HepG2 (cell line): Measurements from ENCODE around the gene NOB1. TPM values are rescaled to one million over a fixed set of nuclear protein-coding genes. Genes with fewer than 3 reads are reported as not detected.
A peak's percentile ranks its signal among the peaks of the same experiment; 100 is the strongest.

Experiments used
- AKNA ChIP-seq: sonication (generic); formaldehyde crosslinking; IDR thresholded peaks from 2 replicates; pipeline ENCODE4 v1.4.0; 2020; ENCODE audit warnings: missing genetic modification reagents, borderline replicate concordance
- ARID2 ChIP-seq: sonication (generic); formaldehyde crosslinking; IDR thresholded peaks from 2 replicates; pipeline ENCODE4 v1.8.1; 2022; ENCODE audit warnings: mild to moderate bottlenecking, missing genetic modification reagents, borderline replicate concordance
- DR1 ChIP-seq: sonication (generic); formaldehyde crosslinking; IDR thresholded peaks from 2 replicates; pipeline ENCODE4 v1.8.0; 2021; ENCODE audit warnings: mild to moderate bottlenecking, missing genetic modification reagents, inconsistent platforms
- GZF1 ChIP-seq: sonication (generic); formaldehyde crosslinking; IDR thresholded peaks from 2 replicates; pipeline ENCODE4 v1.5.1; 2020; ENCODE audit warnings: mild to moderate bottlenecking, missing genetic modification reagents
- HOXD1 ChIP-seq: sonication (generic); formaldehyde crosslinking; IDR thresholded peaks from 2 replicates; pipeline ENCODE4 v1.5.0; 2020; ENCODE audit warnings: missing genetic modification reagents
- NCOA1 ChIP-seq: sonication (generic); formaldehyde crosslinking; IDR thresholded peaks from 2 replicates; pipeline ENCODE4 v1.9.0; 2021; ENCODE audit warnings: missing genetic modification reagents
- REXO4 ChIP-seq: sonication (generic); formaldehyde crosslinking; IDR thresholded peaks from 2 replicates; pipeline ENCODE4 v1.8.0; 2022; ENCODE audit warnings: missing genetic modification reagents, mild to moderate bottlenecking, borderline replicate concordance
- RXRA ChIP-seq: sonication (generic); formaldehyde crosslinking; IDR thresholded peaks from 2 replicates; pipeline ENCODE4 v1.5.1; 2020; ENCODE audit warnings: missing genetic modification reagents
- TBL1XR1 ChIP-seq: fragments of 150-350 bp; IDR thresholded peaks from 2 replicates; pipeline ENCODE4 v1.6.1; 2014; ENCODE audit warnings: borderline replicate concordance, low read length; ENCODE audit not compliant: partially characterized antibody
- WIZ ChIP-seq: sonication (generic); formaldehyde crosslinking; IDR thresholded peaks from 2 replicates; pipeline ENCODE4 v1.5.1; 2020; ENCODE audit warnings: mild to moderate bottlenecking, missing genetic modification reagents
- ZZZ3 ChIP-seq: sonication (generic); formaldehyde crosslinking; IDR thresholded peaks from 2 replicates; pipeline ENCODE4 v1.4.0; 2020; ENCODE audit warnings: missing genetic modification reagents, mild to moderate bottlenecking, borderline replicate concordance
- polyA plus RNA-seq, 8 experiments: library from polyadenylated mRNA; depleted of rRNA in 3 of 8; stranded (reverse) in 7 of 8; unstranded in 1 of 8; fragments of >200 nt; fragmentation: Illumina TruSeq in 4 of 8; extraction: Trizol in 4 of 8; gene quantifications; 2 replicates each; pipeline versions ENCODE4 v1.2.1 to v1.2.3, GENCODE V29; 2011 to 2016; ENCODE audit warnings: low read depth in 4 of 8, missing spikeins in 1 of 8, mixed read lengths in 1 of 8; ENCODE audit not compliant: insufficient read depth in 1 of 8
- total RNA-seq, 5 experiments: library from RNA; depleted of rRNA; stranded (reverse); fragments of >200 nt; fragmentation: Illumina TruSeq; extraction: Trizol; gene quantifications; 2 replicates each; pipeline ENCODE4 v1.2.3, GENCODE V29; 2016; ENCODE audit warnings: low read depth in 1 of 5
- TF ChIP-seq, protein P1 (sequence below): sonication (generic); formaldehyde crosslinking; IDR thresholded peaks from 2 replicates; pipeline ENCODE4 v1.9.0; 2021; ENCODE audit warnings: mild to moderate bottlenecking, missing genetic modification reagents
- TF ChIP-seq, protein P2 (sequence below): conservative IDR thresholded peaks from 2 replicates; pipeline ENCODE4 v1.6.1; 2018; ENCODE audit warnings: missing genetic modification reagents
- TF ChIP-seq, protein P3 (sequence below): sonication (generic); formaldehyde crosslinking; IDR thresholded peaks from 2 replicates; pipeline ENCODE4 v1.4.0; 2020; ENCODE audit warnings: missing genetic modification reagents, borderline replicate concordance

NOB1 gene
- total and polyA plus RNA-seq, 2 of the 13 experiments (the other 11 are each of a cell fraction or from before 2014, with no cell fraction given), result 47.1 to 162 TPM

DNA sequence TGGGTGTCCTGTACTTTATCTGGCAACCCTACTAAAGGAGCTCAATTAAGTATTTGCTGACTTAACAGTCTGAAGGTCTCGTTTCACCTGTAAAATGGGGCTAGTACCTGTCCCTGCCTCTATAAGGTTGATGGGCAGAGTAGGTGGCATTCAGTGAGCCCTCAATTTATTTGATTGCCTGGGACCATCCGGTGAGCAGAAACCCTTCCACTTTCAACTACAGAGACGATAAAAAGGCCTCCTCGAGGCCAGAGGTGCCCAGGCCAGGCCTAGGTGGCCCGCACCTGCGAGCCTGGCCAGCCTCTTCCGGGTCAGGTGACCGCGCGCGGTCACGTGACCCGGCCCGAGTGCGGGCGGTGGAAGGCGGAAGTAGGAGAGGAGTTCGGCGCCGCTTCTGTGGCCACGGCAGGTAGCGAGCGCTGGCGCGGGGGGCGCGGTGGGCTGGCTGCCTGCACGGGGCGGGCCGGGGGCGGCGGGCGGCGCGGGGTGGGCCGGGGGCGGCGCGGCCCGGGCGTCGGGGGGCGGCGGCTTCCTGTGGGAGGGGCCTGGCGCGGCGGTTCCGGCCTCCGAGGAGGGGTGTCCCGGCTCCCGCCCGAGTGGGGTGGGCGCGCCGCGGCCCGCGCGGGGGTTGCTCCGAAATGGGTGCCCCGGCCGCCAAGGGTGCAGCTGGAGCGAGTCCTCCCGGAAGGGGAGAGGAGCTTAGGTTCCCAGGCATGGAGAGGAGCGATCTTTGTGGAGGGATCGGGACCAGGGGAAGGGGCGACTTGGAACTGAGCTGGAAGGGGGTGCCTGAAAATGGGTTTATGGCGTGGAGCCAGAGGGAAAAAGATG lies 7.5 kb upstream of the NOB1 start, which contains the start of gene WWP2 (continued):
- peak; percentile 40; the same call in 1 of the 2 replicates for TF ChIP-seq AKNA (CRISPR knock-in tag)
- no peak for TF ChIP-seq REXO4 (CRISPR knock-in tag)
- peak; percentile 51; the same call in 1 of the 2 replicates for TF ChIP-seq NCOA1
- peak; percentile 85; the same call in 1 of the 2 replicates for TF ChIP-seq ARID2
- no peak; the same call in 1 of the 2 replicates for TF ChIP-seq GZF1 (CRISPR knock-in tag)
- peak; percentile 63; the same call in 1 of the 2 replicates for TF ChIP-seq DR1
- peak; percentile 77; the same call in 1 of the 2 replicates for TF ChIP-seq ZZZ3
- peak; percentile 62 for TF ChIP-seq TBL1XR1
- no peak for TF ChIP-seq WIZ
- TF ChIP-seq, protein P1, sequence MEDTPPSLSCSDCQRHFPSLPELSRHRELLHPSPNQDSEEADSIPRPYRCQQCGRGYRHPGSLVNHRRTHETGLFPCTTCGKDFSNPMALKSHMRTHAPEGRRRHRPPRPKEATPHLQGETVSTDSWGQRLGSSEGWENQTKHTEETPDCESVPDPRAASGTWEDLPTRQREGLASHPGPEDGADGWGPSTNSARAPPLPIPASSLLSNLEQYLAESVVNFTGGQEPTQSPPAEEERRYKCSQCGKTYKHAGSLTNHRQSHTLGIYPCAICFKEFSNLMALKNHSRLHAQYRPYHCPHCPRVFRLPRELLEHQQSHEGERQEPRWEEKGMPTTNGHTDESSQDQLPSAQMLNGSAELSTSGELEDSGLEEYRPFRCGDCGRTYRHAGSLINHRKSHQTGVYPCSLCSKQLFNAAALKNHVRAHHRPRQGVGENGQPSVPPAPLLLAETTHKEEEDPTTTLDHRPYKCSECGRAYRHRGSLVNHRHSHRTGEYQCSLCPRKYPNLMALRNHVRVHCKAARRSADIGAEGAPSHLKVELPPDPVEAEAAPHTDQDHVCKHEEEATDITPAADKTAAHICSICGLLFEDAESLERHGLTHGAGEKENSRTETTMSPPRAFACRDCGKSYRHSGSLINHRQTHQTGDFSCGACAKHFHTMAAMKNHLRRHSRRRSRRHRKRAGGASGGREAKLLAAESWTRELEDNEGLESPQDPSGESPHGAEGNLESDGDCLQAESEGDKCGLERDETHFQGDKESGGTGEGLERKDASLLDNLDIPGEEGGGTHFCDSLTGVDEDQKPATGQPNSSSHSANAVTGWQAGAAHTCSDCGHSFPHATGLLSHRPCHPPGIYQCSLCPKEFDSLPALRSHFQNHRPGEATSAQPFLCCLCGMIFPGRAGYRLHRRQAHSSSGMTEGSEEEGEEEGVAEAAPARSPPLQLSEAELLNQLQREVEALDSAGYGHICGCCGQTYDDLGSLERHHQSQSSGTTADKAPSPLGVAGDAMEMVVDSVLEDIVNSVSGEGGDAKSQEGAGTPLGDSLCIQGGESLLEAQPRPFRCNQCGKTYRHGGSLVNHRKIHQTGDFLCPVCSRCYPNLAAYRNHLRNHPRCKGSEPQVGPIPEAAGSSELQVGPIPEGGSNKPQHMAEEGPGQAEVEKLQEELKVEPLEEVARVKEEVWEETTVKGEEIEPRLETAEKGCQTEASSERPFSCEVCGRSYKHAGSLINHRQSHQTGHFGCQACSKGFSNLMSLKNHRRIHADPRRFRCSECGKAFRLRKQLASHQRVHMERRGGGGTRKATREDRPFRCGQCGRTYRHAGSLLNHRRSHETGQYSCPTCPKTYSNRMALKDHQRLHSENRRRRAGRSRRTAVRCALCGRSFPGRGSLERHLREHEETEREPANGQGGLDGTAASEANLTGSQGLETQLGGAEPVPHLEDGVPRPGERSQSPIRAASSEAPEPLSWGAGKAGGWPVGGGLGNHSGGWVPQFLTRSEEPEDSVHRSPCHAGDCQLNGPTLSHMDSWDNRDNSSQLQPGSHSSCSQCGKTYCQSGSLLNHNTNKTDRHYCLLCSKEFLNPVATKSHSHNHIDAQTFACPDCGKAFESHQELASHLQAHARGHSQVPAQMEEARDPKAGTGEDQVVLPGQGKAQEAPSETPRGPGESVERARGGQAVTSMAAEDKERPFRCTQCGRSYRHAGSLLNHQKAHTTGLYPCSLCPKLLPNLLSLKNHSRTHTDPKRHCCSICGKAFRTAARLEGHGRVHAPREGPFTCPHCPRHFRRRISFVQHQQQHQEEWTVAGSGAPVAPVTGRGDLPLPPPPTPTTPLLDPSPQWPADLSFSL (CRISPR knock-in tag), result no peak
- TF ChIP-seq, protein P2, sequence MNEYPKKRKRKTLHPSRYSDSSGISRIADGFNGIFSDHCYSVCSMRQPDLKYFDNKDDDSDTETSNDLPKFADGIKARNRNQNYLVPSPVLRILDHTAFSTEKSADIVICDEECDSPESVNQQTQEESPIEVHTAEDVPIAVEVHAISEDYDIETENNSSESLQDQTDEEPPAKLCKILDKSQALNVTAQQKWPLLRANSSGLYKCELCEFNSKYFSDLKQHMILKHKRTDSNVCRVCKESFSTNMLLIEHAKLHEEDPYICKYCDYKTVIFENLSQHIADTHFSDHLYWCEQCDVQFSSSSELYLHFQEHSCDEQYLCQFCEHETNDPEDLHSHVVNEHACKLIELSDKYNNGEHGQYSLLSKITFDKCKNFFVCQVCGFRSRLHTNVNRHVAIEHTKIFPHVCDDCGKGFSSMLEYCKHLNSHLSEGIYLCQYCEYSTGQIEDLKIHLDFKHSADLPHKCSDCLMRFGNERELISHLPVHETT (CRISPR knock-in tag), result peak; percentile 88
- TF ChIP-seq, protein P3, sequence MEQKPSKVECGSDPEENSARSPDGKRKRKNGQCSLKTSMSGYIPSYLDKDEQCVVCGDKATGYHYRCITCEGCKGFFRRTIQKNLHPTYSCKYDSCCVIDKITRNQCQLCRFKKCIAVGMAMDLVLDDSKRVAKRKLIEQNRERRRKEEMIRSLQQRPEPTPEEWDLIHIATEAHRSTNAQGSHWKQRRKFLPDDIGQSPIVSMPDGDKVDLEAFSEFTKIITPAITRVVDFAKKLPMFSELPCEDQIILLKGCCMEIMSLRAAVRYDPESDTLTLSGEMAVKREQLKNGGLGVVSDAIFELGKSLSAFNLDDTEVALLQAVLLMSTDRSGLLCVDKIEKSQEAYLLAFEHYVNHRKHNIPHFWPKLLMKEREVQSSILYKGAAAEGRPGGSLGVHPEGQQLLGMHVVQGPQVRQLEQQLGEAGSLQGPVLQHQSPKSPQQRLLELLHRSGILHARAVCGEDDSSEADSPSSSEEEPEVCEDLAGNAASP (CRISPR knock-in tag), result no peak; the same call in 1 of the 2 replicates
- TF ChIP-seq RXRA, result peak; percentile 76
- peak; percentile 67 for TF ChIP-seq HOXD1 (CRISPR knock-in tag)
